Measurements from ENCODE around the gene IFNAR1.
"Not testable (repeated sequence)": the region's sequence is repeated elsewhere in the genome, so short reads cannot be mapped to it uniquely, and the experiment has no call there.

Gene IFNAR1

GRCh38 chr21:33308586-33309490, 15.9 kb upstream of the IFNAR1 start:
- peak; percentile 95 for DNase-seq

- DNase-seq = no peak
Measured at GRCh38 chr21:33309778-33310177, 15.0 kb upstream of the IFNAR1 start.

GRCh38 chr21:33312121-33312520, 12.6 kb upstream of the IFNAR1 start:
- DNase-seq = no peak

GRCh38 chr21:33313183-33313582, 11.6 kb upstream of the IFNAR1 start:
- no peak for DNase-seq

- no peak for DNase-seq
Measured at GRCh38 chr21:33313611-33314010, 11.2 kb upstream of the IFNAR1 start.

- no peak for DNase-seq
Measured at GRCh38 chr21:33314111-33314510, 10.7 kb upstream of the IFNAR1 start.

GRCh38 chr21:33315946-33316710, 8.6 kb upstream of the IFNAR1 start:
- DNase-seq = no peak

- no peak for DNase-seq
Measured at GRCh38 chr21:33317145-33317544, 7.6 kb upstream of the IFNAR1 start.

GRCh38 chr21:33317786-33318486, 6.8 kb upstream of the IFNAR1 start:
- no peak for DNase-seq

- DNase-seq = not testable (repeated sequence)
Measured at GRCh38 chr21:33321005-33321404, 3.8 kb upstream of the IFNAR1 start.

GRCh38 chr21:33323610-33324009, 1.2 kb upstream of the IFNAR1 start:
- not testable (repeated sequence) for DNase-seq

- peak; percentile 76 for DNase-seq
Measured at GRCh38 chr21:33325222-33326067, 675 bp downstream of the IFNAR1 start.

GRCh38 chr21:33327326-33327725, 2.6 kb downstream of the IFNAR1 start:
- no peak for DNase-seq

- no peak for DNase-seq
Measured at GRCh38 chr21:33327792-33328433, 3.1 kb downstream of the IFNAR1 start.

GRCh38 chr21:33330726-33331125, 6.0 kb downstream of the IFNAR1 start:
- DNase-seq = no peak

GRCh38 chr21:33332143-33332542, 7.4 kb downstream of the IFNAR1 start:
- no peak for DNase-seq

- no peak for DNase-seq
Measured at GRCh38 chr21:33334191-33334590, 9.4 kb downstream of the IFNAR1 start.

GRCh38 chr21:33334824-33335223, 10.1 kb downstream of the IFNAR1 start:
- DNase-seq = no peak

- DNase-seq = no peak
Measured at GRCh38 chr21:33339135-33339534, 14.4 kb downstream of the IFNAR1 start.

- no peak for DNase-seq
Measured at GRCh38 chr21:33339918-33340317, 15.1 kb downstream of the IFNAR1 start.

GRCh38 chr21:33345751-33346238, 21.0 kb downstream of the IFNAR1 start:
- no peak for DNase-seq

- DNase-seq = no peak
Measured at GRCh38 chr21:33348706-33349105, 23.9 kb downstream of the IFNAR1 start.

Data from NCI-H82 (cell line).